ENCODE measurements around the gene PGM5. TPM values are rescaled to one million over a fixed set of nuclear protein-coding genes. Genes with fewer than 3 reads are reported as not detected.

PGM5 gene
- total RNA-seq, 1 experiment from 2014 or later = 0.15 TPM

- no peak overlapping the region for H3K9ac ChIP-seq (ENCODE audit: low read length)
- TF ChIP-seq POLR2AphosphoS5 (IDR thresholded peaks at IDR 0.05; ENCODE audit: low read depth, low read length) (no peak), CBX3 (IDR thresholded peaks at IDR 0.05; ENCODE audit: low read depth) (no peak), EZH2phosphoT487 (IDR thresholded peaks at IDR 0.05; ENCODE audit: borderline replicate concordance) (no peak), TCF7L2 (IDR thresholded peaks at IDR 0.05; ENCODE audit: borderline replicate concordance, extremely low read depth, insufficient read depth, insufficient read length) (no peak), MAX (IDR thresholded peaks at IDR 0.05) (no peak), ZNF274 (IDR thresholded peaks at IDR 0.05; ENCODE audit: low read depth, low read length) (no peak), ATF3 (IDR thresholded peaks at IDR 0.05) (no peak), CTCF (IDR thresholded peaks at IDR 0.05 in 2 of 3, conservative IDR thresholded peaks at IDR 0.05 in 1 of 3; ENCODE audit: borderline replicate concordance in 1 of 3, insufficient read depth in 1 of 3, low read depth in 2 of 3, low read length in 2 of 3) (no peak), YY1 (IDR thresholded peaks at IDR 0.05; ENCODE audit: extremely low read depth, insufficient replicate concordance, low read depth, low read length) (no peak), ELF1 (IDR thresholded peaks at IDR 0.05; ENCODE audit: borderline replicate concordance, low read depth) (no peak), CEBPB (IDR thresholded peaks at IDR 0.05; ENCODE audit: low read depth) (no peak), SP1 (IDR thresholded peaks at IDR 0.05; ENCODE audit: low read depth) (no peak), RAD21 (IDR thresholded peaks at IDR 0.05; ENCODE audit: low read depth) (no peak), EZH2 (IDR thresholded peaks at IDR 0.05) (no peak)
- RAD21 ChIA-PET (ENCODE audit: low non-redundant PET in 1 of 2, low total read pairs in 2 of 2, uncharacterized antibody in 2 of 2, unreplicated experiment in 2 of 2) = no interaction called here
- no peaks in the 10 kb centered on the region for H3K36me3 ChIP-seq (ENCODE audit: control insufficient read depth in 1 of 2, insufficient read depth in 2 of 2, low read length in 2 of 2)
- no peaks in the 10 kb centered on the region for H3K4me1 ChIP-seq (ENCODE audit: control insufficient read depth in 1 of 2, insufficient read depth in 2 of 2, low read length in 2 of 2)
- H3K27me3 ChIP-seq (ENCODE audit: insufficient read depth, low read length) = peaks cover 9% of the 10 kb centered on the region; the same call in 1 of the 2 replicates
- no TSS peak for BruUV-seq (replicated peaks)
- no peaks in the 10 kb centered on the region for H4K20me1 ChIP-seq (ENCODE audit: insufficient read depth)
- no peak overlapping the region for H3K27ac ChIP-seq (ENCODE audit: low read depth, low read length)
- CTCF ChIA-PET = interaction anchor here (1.4 to 1.5 kb wide), 2 partner anchors 166 to 491 kb away, joined by 3 read pairs; no protein-coding TSS in a partner anchor
- no peak for ATAC-seq
- no peak overlapping the region for H3K4me3 ChIP-seq (replicated peaks in 1 of 2; ENCODE audit: low read depth in 1 of 2, low read length in 2 of 2)
- POLR2A ChIA-PET = no interaction called here
- H2AFZ ChIP-seq (ENCODE audit: low read depth, low read length, poor library complexity, severe bottlenecking) = no peak overlapping the region
- no peaks in the 10 kb centered on the region for H3K79me2 ChIP-seq (ENCODE audit: insufficient read depth, low read length)
- no peaks in the 10 kb centered on the region for H3K9me2 ChIP-seq (ENCODE audit: insufficient read depth)
- H3K4me2 ChIP-seq (ENCODE audit: low read length) = no peak overlapping the region
- no peaks in the 10 kb centered on the region for H3K9me3 ChIP-seq (ENCODE audit: control insufficient read depth in 1 of 2, insufficient read depth in 1 of 2, low read depth in 1 of 2, low read length in 2 of 2)
- DNase-seq (ENCODE audit: low read depth, low spot score) = no peak
- intact Hi-C loops (cut with micrococcal nuclease) = no loop called here
Observed at GRCh38 chr9:68508547-68508946, 152.1 kb downstream of the PGM5 start.
